HS-27A (cell line): ENCODE measurements around the gene KIAA1217.
"Not testable (repeated sequence)": the region's sequence is repeated elsewhere in the genome, so short reads cannot be mapped to it uniquely, and the experiment has no call there.

ENCODE experiments used
- DNase-seq: peaks from one replicate; pipeline ENCODE4 v3.0.0-alpha.2; 2012; ENCODE audit warnings: low read depth, missing footprints

Gene KIAA1217

GRCh38 chr10:24340883-24341282 lies 131.9 kb downstream of the KIAA1217 start:
- no peak for DNase-seq

GRCh38 chr10:24341371-24341770 lies 132.4 kb downstream of the KIAA1217 start:
- DNase-seq = no peak

- no peak for DNase-seq
Measured at GRCh38 chr10:24341897-24342296, 133.0 kb downstream of the KIAA1217 start.

GRCh38 chr10:24343686-24344085 lies 134.7 kb downstream of the KIAA1217 start:
- DNase-seq = no peak

GRCh38 chr10:24344279-24344678 lies 135.3 kb downstream of the KIAA1217 start:
- DNase-seq = peak; percentile 61

GRCh38 chr10:24344695-24345463 lies 135.9 kb downstream of the KIAA1217 start:
- DNase-seq = no peak

GRCh38 chr10:24346877-24347519 lies 138.1 kb downstream of the KIAA1217 start:
- no peak for DNase-seq

- no peak for DNase-seq
Measured at GRCh38 chr10:24349379-24350001, 140.6 kb downstream of the KIAA1217 start.

- DNase-seq = no peak
Measured at GRCh38 chr10:24350070-24350921, 141.4 kb downstream of the KIAA1217 start.

- not testable (repeated sequence) for DNase-seq
Measured at GRCh38 chr10:24350922-24351225, 141.9 kb downstream of the KIAA1217 start.

- DNase-seq = no peak
Measured at GRCh38 chr10:24351961-24352360, 143.0 kb downstream of the KIAA1217 start.

- DNase-seq = no peak
Measured at GRCh38 chr10:24352399-24352798, 143.5 kb downstream of the KIAA1217 start.

GRCh38 chr10:24353319-24353718 lies 144.4 kb downstream of the KIAA1217 start:
- DNase-seq = no peak

GRCh38 chr10:24355056-24355688 lies 146.2 kb downstream of the KIAA1217 start:
- DNase-seq = no peak

GRCh38 chr10:24357344-24358004 lies 148.5 kb downstream of the KIAA1217 start:
- no peak for DNase-seq

GRCh38 chr10:24358022-24358421 lies 149.1 kb downstream of the KIAA1217 start:
- DNase-seq = no peak

- no peak for DNase-seq
Measured at GRCh38 chr10:24360282-24361127, 151.6 kb downstream of the KIAA1217 start.

- DNase-seq = no peak
Measured at GRCh38 chr10:24363070-24363469, 154.1 kb downstream of the KIAA1217 start.

GRCh38 chr10:24367688-24368087 lies 158.8 kb downstream of the KIAA1217 start:
- DNase-seq = no peak

- no peak for DNase-seq
Measured at GRCh38 chr10:24370877-24371276, 161.9 kb downstream of the KIAA1217 start.
